ENCODE results near the gene YBX2.

YBX2 gene

GRCh38 chr17:7314719-7315569 is 20.5 kb upstream of the YBX2 start, which contains the start of gene GPS2:
Gene GPS2 (minus strand): TSS chr17:7315360. CDS start chr17:7315052, 308 bp downstream.
- Mint-ChIP-seq H3K27me3 (ENCODE audit: low read depth) (no peaks in the 10 kb centered on the region), H3K4me3 (peak within 1 kb of the TSS; percentile 89), H3K36me3 (ENCODE audit: low read depth) (peaks cover 58% of the 10 kb centered on the region), H3K4me1 (ENCODE audit: low read depth) (peaks cover 34% of the 10 kb centered on the region), H3K27ac (peak within 1 kb of the TSS; percentile 88), H3K9me3 (no peaks in the 10 kb centered on the region)
- peak; percentile 93 for DNase-seq (ENCODE audit: low spot score)

- DNase-seq (ENCODE audit: low spot score) = no peak
- H3K9me3 Mint-ChIP-seq = no peaks in the 10 kb centered on the region
- peak overlapping the region; percentile 89 for H3K4me3 Mint-ChIP-seq
These were observed 19.7 kb upstream of the YBX2 start for GRCh38 chr17:7313890-7314718.

GRCh38 chr17:7313088-7313889 is 18.9 kb upstream of the YBX2 start:
- no peak for DNase-seq (ENCODE audit: low spot score)
- no peaks in the 10 kb centered on the region for H3K27me3 Mint-ChIP-seq (ENCODE audit: low read depth)
- no peaks in the 10 kb centered on the region for H3K9me3 Mint-ChIP-seq
- H3K4me3 Mint-ChIP-seq = peak overlapping the region; percentile 14
- H3K4me1 Mint-ChIP-seq (ENCODE audit: low read depth) = peaks cover 40% of the 10 kb centered on the region
- H3K36me3 Mint-ChIP-seq (ENCODE audit: low read depth) = peaks cover 69% of the 10 kb centered on the region
- peak overlapping the region; percentile 82 for H3K27ac Mint-ChIP-seq

More at GRCh38 chr17:7313890-7314718, 19.7 kb upstream of the YBX2 start:
- Mint-ChIP-seq H3K36me3 (ENCODE audit: low read depth) (peaks cover 66% of the 10 kb centered on the region), H3K27me3 (ENCODE audit: low read depth) (no peaks in the 10 kb centered on the region), H3K4me1 (ENCODE audit: low read depth) (peaks cover 40% of the 10 kb centered on the region), H3K27ac (peak overlapping the region; percentile 82)

- Mint-ChIP-seq H3K4me3 (no peak overlapping the region), H3K9me3 (no peaks in the 10 kb centered on the region), H3K4me1 (ENCODE audit: low read depth) (peaks cover 40% of the 10 kb centered on the region), H3K27me3 (ENCODE audit: low read depth) (no peaks in the 10 kb centered on the region), H3K36me3 (ENCODE audit: low read depth) (peaks cover 66% of the 10 kb centered on the region), H3K27ac (peak overlapping the region; percentile 72)
- DNase-seq (ENCODE audit: low spot score) = no peak
These were observed 18.1 kb upstream of the YBX2 start for GRCh38 chr17:7312432-7313087.

GRCh38 chr17:7311110-7311705 is 16.8 kb upstream of the YBX2 start:
- H3K27me3 Mint-ChIP-seq (ENCODE audit: low read depth) = peaks cover 3% of the 10 kb centered on the region
- peak overlapping the region; percentile 88 for H3K4me3 Mint-ChIP-seq
- H3K27ac Mint-ChIP-seq = peak overlapping the region; percentile 95
- H3K36me3 Mint-ChIP-seq (ENCODE audit: low read depth) = peaks cover 62% of the 10 kb centered on the region
- peaks cover 49% of the 10 kb centered on the region for H3K4me1 Mint-ChIP-seq (ENCODE audit: low read depth)
- no peak for DNase-seq (ENCODE audit: low spot score)
- no peaks in the 10 kb centered on the region for H3K9me3 Mint-ChIP-seq

GRCh38 chr17:7309628-7310027 is 15.2 kb upstream of the YBX2 start:
- no peak for DNase-seq (ENCODE audit: low spot score)
- Mint-ChIP-seq H3K27me3 (ENCODE audit: low read depth) (peaks cover 3% of the 10 kb centered on the region), H3K27ac (peak overlapping the region; percentile 95), H3K4me1 (ENCODE audit: low read depth) (peaks cover 49% of the 10 kb centered on the region), H3K9me3 (no peaks in the 10 kb centered on the region), H3K36me3 (ENCODE audit: low read depth) (peaks cover 61% of the 10 kb centered on the region), H3K4me3 (peak overlapping the region; percentile 88)

GRCh38 chr17:7308625-7309433 is 14.4 kb upstream of the YBX2 start:
- Mint-ChIP-seq H3K4me1 (ENCODE audit: low read depth) (peaks cover 42% of the 10 kb centered on the region), H3K9me3 (no peaks in the 10 kb centered on the region), H3K4me3 (peak overlapping the region; percentile 88), H3K36me3 (ENCODE audit: low read depth) (peaks cover 53% of the 10 kb centered on the region), H3K27me3 (ENCODE audit: low read depth) (peaks cover 3% of the 10 kb centered on the region), H3K27ac (peak overlapping the region; percentile 95)
- DNase-seq (ENCODE audit: low spot score) = peak; percentile 82

GRCh38 chr17:7307686-7308624 is 13.5 kb upstream of the YBX2 start:
- Mint-ChIP-seq H3K36me3 (ENCODE audit: low read depth) (peaks cover 45% of the 10 kb centered on the region), H3K4me1 (ENCODE audit: low read depth) (peaks cover 34% of the 10 kb centered on the region), H3K4me3 (peak overlapping the region; percentile 88), H3K27ac (peak overlapping the region; percentile 97), H3K9me3 (no peaks in the 10 kb centered on the region), H3K27me3 (ENCODE audit: low read depth) (peaks cover 3% of the 10 kb centered on the region)
- DNase-seq (ENCODE audit: low spot score) = no peak

GRCh38 chr17:7306911-7307685 is 12.7 kb upstream of the YBX2 start, which contains the start of gene EIF5A:
Gene EIF5A (plus strand): TSS chr17:7307628. CDS start chr17:7309636, 2,008 bp downstream.
- Mint-ChIP-seq H3K36me3 (ENCODE audit: low read depth) (peaks cover 36% of the 10 kb centered on the region), H3K27ac (peak within 1 kb of the TSS; percentile 97), H3K9me3 (no peaks in the 10 kb centered on the region), H3K4me1 (ENCODE audit: low read depth) (peaks cover 33% of the 10 kb centered on the region), H3K27me3 (ENCODE audit: low read depth) (peaks cover 3% of the 10 kb centered on the region), H3K4me3 (peak within 1 kb of the TSS; percentile 88)
- peak; percentile 99 for DNase-seq (ENCODE audit: low spot score)

- H3K27ac Mint-ChIP-seq = peak overlapping the region; percentile 1
- H3K4me1 Mint-ChIP-seq (ENCODE audit: low read depth) = peaks cover 9% of the 10 kb centered on the region
- no peak for DNase-seq (ENCODE audit: low spot score)
- H3K4me3 Mint-ChIP-seq = no peak overlapping the region
- peaks cover 5% of the 10 kb centered on the region for H3K27me3 Mint-ChIP-seq (ENCODE audit: low read depth)
- no peaks in the 10 kb centered on the region for H3K9me3 Mint-ChIP-seq
- peaks cover 8% of the 10 kb centered on the region for H3K36me3 Mint-ChIP-seq (ENCODE audit: low read depth)
These were observed 9.7 kb upstream of the YBX2 start for GRCh38 chr17:7304179-7304578.

Measured in T-helper 2 cell treated with Interferon-gamma antibody and Interleukin-4, amounts not matched to agents 5 μg/mL and 100 μg/mL, for 36 hours (primary cell).